ENCODE results near the gene AP1G2.

AP1G2 gene

GRCh38 chr14:23570806-23571483 lies 3.4 kb upstream of the AP1G2 start:
- no peak for DNase-seq

DNA sequence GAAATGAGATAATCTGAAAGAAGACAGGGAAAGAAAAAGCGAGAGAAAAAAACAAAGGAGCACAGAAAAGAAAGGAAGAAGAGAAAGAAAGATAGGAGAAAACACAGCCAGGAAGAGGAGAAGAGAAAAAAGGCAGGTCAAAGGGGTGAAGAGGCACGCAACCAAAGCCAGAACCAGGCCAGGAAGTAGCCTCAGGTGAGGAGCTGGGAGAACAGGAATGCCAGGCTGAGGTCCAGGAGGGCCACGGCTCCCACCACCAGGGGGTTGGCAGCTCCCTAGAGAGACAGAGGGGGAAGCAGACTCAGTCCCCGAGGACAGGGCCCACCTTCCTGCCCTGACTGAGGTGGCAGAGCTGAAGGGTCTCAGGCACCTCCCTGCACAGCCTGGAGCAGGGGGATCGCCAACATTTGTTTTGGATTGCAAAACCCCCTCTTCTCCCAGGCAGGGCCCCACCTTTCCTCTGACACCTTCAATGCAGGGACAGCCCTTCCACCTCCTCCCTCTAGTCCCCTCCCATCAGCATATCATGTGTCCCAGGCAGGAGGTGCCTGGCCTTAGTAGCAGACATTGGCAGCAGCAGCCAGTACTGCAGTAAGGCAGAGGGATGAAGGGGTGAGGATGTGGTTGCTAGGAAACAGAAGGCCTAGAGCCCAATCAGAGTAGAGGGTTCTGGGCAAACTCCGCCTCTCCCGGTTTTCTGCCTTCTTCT lies 2.0 kb upstream of the AP1G2 start:
- DNase-seq = no peak

DNA sequence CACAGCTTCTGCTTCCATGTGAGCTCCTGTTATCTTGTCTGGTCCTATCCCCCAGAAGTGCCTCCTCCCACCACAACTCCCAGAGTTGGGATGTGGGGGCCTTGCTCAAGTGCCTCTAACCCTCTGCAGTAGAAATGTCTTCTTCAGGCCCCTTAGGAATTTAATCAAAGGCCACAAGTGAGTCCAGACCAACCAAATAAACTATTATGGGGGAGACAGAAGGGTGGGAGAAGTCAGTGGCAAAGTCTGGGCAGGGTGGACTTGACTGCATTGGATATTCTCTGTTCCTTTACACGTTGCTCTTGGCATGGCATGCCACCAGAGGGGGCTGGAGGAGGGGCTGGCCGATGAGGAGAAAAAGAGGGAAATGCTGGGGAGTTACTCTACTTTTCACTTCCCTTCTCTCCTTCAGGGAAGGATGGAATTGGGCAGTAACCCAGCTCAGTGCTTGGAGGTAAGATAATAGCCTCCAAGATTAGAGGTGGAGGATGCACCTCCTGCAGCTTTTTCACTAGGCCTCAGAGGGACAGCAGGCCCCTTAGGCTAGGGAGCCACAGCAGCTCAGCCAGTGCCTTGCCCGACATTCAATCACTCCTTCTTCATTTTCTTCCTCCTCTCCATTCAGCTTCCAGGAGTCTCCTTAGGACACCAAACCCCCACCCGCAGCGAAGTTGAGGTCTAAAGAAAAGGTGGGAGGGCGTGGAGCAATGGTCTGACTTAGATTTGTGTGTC lies 1.2 kb upstream of the AP1G2 start:
- no peak for DNase-seq

DNA sequence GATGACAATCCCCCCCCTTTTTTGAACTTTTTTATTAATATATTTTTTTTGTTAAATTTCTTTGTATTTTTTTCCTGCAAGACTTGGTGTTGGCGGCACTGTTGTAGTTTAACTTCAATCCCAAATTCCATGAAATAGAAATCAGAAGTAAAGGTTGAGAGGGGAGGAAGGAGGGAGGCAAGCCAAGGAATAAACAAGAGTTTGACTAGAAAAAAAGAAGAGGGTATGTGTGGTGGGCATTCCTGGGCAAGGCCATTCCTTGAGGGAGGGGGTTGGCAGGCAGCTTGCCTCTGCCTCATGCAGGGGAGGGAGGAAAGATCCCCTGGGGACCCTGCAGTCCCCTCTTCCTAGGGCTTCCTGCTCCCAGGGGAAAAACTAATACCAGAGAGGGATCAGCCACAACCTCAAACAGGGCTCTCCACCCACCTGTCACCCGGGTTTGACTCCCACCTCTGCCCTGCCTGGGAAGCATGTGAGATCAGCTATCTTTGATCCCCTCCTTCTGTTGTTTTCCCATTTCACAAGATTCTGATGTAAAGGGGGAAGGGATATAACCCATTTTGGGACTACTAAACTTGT lies 519 bp upstream of the AP1G2 start:
- DNase-seq = no peak

DNA sequence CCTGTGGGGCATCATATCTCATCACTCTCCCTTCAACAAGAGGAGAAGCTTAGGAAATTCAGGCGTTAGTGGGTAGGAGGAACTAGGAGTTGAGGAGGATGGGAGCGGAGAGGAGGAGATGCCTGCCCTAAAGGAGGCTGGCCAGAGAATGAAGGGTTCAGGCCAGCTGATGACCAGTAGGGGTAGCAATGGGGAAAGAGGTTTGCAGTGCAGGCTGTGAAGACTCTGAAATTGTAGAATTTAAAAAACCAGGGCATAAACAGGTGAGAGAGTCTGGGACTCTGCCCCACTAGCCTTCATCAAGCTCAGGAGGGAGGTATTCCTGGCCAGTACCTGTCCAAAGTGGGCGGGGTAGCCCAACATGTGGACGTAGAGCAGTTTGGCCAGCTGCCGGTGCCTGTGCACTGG lies 809 bp downstream of the AP1G2 start:
- no peak for DNase-seq

- DNase-seq = no peak
Observed at GRCh38 chr14:23566112-23566777, 1.3 kb downstream of the AP1G2 start.

- no peak for DNase-seq
Observed at GRCh38 chr14:23565626-23566025, 2.0 kb downstream of the AP1G2 start.

DNA sequence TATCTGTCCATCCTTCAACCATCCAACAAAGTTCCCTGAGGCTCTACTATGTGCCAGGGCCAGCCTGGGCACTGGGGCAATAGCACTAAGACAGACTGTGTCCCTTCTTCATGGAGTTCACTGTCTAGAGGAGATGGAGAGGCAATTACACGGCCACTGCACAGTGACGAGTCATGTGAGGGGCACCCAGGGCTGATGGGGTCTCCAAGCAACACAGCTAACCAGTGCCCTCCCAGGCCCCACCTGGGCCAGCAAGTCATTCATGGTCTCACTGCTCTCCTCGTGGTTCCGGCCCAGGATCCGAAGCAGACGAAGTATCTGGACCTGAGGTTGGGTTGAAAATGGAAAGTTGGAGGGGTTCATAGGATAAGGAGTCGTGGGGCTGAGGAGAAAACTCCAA lies 2.7 kb downstream of the AP1G2 start:
- no peak for DNase-seq

- no peak for DNase-seq
Observed at GRCh38 chr14:23564181-23564812, 3.3 kb downstream of the AP1G2 start.

DNA sequence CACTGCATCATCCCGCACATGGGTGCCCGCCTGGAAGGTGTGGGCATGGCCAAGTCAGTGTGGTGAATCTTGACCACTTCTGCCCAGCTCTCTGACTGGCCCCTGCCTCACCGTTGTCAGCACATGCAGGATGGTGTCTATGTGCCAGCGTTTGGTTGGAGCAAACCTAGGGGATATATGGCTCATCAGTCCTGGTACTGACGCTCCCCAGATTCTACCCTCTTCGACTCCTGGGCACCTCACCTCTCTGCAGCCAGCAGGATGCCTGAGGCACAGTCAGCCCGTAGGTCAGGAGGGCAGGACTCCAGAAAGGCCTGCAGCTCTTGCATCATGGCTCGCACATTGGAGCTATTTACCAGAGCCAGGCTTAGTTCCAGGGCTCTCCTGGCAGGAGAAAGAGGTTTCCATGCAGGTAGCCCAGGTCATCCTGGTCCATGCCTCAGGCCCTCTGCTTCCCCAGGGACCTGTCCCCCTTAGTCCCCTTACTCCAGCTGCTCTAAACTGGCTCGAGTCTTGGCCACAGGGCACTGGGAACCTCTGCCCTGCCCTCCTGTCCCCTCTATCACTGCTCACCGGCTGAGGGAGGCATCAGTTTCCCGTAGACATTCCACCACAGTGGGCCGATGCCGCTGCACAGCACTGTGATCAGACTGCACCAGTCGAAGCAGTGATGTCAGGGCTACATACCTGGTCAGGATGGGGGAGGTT lies 4.0 kb downstream of the AP1G2 start:
- no peak for DNase-seq

GRCh38 chr14:23562822-23563472 lies 4.6 kb downstream of the AP1G2 start:
- peak; percentile 55 for DNase-seq

DNA sequence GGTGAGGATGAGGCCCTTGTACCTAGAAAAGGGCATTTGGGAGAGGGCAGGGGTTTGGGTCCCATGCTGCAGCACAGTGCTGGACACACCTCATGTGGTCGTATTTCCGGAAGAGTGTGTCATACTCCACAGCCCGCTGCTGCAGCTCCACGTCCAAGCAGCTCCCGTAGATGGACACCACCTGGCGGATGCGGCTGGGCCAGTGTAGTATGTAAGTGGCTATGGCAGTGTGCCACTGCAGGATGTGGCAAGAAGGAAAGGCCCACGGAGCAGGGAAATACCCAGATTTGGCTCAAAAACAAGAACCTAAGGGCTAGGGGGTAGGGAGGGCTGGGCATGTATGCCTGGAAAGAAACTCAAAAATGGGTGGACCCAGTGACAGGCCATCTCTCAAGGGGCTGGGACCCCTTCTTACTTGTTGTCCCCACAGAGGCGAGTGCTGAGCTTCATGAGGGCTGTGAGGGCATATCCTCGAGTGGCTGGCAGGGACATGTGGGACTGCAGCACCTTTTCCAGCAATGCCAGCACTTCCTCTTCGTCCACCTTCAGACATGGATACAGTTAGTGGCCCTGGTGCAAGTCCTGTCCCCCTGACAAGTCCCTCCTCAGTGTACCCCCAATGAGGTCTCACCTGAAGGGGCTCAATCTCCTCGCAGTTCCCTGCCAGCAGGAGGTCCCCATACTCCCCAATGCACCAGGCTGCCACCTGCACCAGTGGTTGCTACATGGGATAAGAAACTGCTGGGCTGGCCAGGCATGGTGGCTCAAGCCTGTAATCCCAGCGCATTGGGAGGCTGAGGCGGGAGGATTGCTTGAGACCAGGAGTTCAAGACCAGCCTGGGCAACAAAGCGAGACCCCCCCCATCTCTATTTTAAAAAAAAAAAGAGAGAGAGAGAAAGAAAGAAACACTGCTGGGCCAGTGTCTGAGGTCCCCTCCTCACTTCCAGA lies 5.4 kb downstream of the AP1G2 start:
- DNase-seq = no peak

DNA sequence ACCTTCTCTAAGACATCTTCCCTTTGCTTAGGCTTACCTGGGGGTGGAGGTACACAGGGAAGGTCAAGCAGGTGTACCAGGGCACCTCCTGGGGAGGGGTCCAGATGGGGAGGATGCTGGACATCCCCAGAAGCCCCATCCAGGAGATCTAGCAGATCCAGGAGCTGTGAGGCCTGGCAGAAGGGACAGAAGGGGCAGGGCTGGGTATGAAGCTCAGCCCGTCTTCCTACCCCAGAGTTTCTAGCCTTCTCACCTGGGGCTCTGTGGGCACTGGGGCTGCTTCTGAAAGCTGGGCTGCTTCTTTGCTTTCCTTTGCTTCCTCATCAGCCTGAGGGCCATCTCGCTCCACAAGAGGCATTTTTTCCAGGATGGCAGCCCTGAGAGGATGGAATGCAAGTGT lies 6.3 kb downstream of the AP1G2 start:
- DNase-seq = no peak

- no peak for DNase-seq
Observed at GRCh38 chr14:23559926-23560520, 7.6 kb downstream of the AP1G2 start.

DNA sequence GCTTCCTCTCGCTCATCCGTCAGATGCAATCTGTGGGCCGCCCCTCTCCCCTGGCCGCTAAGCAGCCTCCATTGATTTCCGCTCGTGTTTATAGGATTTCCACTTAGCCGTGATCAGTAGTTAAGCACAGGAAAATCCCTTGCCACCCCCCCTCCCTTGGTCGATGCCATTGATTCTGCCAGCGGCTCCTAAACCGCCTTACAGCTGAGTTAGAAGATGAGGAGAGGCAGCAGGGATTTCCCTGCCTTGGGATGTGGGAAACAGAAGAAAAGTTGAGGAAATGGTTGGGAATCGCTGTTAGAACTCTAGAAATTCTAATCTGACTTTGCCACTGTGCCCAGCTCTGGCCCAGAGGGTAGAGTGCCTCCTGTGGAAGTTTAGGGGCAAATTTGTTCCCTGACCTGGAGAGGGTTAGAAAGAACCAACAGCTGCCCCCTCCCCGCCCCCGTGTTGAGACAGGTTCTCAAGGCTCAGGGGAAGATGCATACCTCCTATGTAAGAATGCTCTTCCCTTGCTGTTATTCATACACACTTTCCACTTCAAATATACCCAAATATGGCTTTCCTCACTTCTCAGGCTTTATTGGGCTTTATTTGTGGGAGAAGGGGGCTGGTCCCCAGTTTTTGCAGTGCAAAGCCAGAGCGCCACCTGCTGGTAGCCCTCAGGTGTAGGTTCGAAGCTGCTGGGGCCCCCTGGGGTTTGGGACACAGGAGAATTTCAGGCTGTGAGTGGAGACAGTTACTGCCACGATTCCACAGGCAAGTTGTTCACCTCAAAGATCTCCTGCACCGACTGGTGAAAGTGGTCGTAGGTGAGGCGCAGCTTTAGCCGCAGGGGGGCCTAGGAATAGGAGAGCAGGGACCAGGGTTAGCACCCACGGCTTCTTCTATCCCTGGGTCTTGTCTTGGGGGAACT lies 8.3 kb downstream of the AP1G2 start:
- peak; percentile 72 for DNase-seq

DNA sequence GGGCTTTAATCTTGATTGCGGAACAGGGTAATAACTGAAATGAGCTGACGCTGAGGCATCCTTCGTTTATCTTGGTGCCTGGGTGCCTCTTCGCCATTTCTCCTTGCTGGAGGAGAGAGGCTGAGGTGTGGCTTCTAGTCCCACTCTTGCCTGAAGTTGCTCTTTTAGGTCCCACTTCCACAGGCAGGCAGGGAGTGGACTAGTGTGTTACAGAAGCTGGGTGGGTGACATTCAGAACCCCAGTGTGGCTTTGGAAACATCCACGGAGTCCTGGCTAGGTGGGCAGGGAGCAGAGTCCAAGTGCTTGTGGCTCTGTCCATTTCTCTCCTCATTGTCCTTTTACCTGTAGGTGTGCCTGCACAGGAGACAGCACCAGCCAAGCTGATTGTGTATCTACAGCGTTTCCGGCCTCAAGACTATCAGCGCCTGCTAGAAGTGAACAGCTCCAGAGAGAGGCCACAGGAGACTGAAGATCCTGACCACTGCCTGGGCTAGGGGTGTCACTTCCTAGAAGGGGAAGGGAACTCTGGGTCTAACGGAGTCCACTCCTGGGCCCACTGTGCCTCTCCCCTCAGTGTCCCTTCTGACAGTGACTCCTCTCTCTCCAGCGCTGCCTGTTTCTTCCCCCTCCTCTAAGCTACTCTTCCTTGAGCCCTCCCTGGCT lies 9.1 kb downstream of the AP1G2 start:
- DNase-seq = no peak

DNA sequence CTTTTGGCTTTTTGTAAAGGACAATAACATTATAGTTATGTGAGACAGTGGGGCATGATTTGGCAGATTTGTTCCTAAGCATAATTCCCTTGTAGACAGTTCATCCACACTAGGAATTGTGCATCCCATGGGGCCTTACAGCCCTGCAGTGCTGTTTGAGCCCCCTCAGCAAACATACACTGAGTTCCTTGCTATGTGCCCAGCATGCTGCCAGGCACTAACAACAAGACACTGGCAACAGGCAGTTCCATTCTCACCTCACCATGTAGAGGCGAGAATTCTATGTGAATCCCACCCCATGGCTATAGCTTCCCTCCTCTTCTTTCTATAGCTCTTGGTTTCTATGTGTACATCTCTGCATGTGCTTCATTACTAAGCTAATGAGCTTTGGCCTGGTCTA lies 9.6 kb downstream of the AP1G2 start:
- DNase-seq = no peak

DNA sequence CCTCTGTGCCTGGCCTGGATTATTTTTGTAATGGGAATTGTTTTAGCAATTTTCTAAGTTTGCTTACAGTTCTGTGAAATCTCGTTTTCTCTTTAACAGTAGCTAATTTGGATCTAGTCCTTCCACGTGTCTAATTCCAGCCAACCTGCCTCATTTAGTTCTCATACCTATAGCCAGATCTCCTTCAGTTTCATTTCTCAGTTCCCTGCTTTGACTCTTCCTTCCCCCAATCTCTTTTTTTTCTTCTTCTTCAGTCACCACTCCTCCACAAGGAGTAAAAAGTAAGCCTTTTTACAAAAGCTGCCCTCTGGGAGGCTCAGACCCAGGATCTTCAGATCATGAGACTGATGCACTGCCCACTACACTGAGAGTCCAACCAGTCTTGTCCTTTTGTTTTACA lies 10.1 kb downstream of the AP1G2 start:
- DNase-seq = no peak

Measured in T-helper 9 cell (primary cell).